ENCODE measurements around the gene TBC1D5.

DNA sequence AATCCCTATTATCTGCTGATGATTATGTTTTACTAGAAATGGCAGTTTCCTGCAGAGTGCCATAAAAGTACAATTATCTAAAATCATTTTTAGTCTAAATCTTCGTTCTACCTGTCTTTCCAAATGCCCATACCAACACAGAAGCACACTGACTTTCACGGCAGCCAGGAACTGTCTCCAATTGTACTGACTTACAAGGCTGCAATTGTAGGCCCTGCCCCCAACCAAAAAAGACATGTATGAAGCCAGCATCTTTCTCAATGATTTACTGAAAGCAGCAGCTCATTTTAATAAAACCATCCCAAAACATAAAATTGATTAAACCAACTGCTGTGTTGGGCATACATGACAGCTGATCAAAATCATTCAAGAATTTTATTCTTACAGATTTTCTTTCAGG lies 119.0 kb downstream of the TBC1D5 start:
- TF ChIP-seq CTCF (IDR thresholded peaks at IDR 0.05) (no peak), POLR2A (IDR thresholded peaks at IDR 0.05) (no peak), EP300 (IDR thresholded peaks at IDR 0.05) (no peak), POLR2AphosphoS5 (IDR thresholded peaks at IDR 0.05) (no peak)

Data from sigmoid colon (tissue), 4 donors.